ENCODE results near the gene ZBTB7B. TPM values are rescaled to one million over a fixed set of nuclear protein-coding genes. Genes with fewer than 3 reads are reported as not detected.

The ZBTB7B gene
- total and polyA plus RNA-seq, 9 of the 15 experiments (the other 6 are each of a cell fraction or from before 2014, with no cell fraction given): 0.04 to 46.5 (median 15.2) TPM

DNA sequence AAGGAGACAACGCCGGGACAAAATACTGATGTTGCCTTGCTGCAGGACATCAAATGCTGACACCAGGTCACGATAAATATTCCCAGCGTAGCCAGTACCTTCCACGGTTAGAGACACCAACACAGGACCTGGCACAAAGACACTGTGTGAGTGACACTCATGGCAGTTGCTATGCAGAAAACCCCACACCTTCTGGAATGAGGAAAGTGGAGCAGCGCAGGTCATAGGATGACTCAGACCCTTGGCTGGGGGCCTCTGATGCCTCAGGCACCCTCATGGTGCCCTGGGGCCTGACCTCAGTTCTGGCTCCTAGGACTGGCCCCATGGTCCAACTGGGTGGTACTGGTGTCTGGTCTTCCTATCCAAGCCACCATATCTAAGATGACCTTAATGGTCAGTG is 24.0 kb downstream of the ZBTB7B start (continued):
- TF ChIP-seq, protein P1, sequence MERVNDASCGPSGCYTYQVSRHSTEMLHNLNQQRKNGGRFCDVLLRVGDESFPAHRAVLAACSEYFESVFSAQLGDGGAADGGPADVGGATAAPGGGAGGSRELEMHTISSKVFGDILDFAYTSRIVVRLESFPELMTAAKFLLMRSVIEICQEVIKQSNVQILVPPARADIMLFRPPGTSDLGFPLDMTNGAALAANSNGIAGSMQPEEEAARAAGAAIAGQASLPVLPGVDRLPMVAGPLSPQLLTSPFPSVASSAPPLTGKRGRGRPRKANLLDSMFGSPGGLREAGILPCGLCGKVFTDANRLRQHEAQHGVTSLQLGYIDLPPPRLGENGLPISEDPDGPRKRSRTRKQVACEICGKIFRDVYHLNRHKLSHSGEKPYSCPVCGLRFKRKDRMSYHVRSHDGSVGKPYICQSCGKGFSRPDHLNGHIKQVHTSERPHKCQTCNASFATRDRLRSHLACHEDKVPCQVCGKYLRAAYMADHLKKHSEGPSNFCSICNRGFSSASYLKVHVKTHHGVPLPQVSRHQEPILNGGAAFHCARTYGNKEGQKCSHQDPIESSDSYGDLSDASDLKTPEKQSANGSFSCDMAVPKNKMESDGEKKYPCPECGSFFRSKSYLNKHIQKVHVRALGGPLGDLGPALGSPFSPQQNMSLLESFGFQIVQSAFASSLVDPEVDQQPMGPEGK (CRISPR knock-in tag; IDR thresholded peaks at IDR 0.05; ENCODE audit: borderline replicate concordance): no peak
- no peak for TF ChIP-seq HMG20A (CRISPR knock-in tag; conservative IDR thresholded peaks at IDR 0.05)
- TF ChIP-seq, protein P2, sequence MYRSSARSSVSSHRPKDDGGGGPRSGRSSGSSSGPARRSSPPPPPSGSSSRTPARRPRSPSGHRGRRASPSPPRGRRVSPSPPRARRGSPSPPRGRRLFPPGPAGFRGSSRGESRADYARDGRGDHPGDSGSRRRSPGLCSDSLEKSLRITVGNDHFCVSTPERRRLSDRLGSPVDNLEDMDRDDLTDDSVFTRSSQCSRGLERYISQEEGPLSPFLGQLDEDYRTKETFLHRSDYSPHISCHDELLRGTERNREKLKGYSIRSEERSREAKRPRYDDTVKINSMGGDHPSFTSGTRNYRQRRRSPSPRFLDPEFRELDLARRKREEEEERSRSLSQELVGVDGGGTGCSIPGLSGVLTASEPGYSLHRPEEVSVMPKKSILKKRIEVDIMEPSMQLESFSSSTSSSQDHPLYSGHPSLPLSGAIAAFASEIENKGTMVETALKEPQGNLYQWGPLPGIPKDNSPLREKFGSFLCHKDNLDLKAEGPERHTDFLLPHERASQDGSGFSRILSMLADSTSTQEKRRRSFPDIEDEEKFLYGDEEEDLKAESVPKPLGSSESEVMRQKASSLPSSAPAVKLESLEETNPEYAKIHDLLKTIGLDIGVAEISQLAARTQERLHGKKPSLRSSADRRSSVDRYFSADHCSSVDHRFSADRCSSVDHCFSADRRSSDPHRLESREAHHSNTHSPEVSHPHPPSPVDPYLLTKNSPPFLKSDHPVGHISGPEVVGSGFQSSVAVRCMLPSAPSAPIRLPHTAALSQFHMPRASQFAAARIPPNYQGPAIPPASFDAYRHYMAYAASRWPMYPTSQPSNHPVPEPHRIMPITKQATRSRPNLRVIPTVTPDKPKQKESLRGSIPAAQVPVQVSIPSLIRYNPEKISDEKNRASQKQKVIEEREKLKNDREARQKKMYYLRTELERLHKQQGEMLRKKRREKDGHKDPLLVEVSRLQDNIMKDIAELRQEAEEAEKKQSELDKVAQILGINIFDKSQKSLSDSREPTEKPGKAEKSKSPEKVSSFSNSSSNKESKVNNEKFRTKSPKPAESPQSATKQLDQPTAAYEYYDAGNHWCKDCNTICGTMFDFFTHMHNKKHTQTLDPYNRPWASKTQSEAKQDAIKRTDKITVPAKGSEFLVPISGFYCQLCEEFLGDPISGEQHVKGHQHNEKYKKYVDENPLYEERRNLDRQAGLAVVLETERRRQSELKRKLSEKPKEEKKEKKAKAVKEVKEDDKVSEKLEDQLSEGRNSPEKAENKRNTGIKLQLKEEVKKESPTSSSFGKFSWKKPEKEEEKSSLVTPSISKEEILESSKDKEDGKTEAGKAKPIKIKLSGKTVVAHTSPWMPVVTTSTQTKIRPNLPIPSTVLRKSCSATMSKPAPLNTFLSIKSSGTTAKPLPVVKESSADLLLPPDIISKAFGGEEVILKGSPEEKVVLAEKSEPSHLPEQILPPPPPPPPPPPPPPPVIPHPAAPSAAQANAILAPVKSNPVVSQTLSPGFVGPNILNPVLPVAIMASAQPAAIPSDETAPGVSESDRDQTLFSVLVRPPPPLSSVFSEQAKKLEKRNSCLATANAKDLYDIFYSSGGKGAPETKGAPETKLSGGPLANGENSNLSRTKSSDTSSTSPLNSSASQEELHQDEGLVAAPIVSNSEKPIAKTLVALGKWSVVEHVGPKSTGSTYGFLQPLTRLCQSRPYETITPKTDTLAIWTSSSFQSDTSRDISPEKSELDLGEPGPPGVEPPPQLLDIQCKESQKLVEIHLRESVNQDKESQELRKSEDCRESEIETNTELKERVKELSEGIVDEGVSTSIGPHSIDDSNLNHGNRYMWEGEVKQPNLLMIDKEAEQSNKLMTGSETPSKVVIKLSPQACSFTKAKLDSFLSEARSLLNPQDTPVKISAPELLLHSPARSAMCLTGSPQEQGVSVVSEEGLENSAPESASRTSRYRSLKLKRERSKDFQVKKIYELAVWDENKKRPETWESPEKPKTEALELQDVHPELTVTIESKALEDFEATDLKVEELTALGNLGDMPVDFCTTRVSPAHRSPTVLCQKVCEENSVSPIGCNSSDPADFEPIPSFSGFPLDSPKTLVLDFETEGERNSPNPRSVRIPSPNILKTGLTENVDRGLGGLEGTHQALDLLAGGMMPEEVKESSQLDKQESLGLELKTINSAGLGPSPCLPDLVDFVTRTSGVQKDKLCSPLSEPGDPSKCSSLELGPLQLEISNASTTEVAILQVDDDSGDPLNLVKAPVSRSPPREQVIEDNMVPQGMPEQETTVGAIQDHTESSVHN (IDR thresholded peaks at IDR 0.05; ENCODE audit: borderline replicate concordance in 1 of 2, low read depth in 1 of 2): no peak
- TF ChIP-seq, protein P3, sequence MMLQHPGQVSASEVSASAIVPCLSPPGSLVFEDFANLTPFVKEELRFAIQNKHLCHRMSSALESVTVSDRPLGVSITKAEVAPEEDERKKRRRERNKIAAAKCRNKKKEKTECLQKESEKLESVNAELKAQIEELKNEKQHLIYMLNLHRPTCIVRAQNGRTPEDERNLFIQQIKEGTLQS (IDR thresholded peaks at IDR 0.05): peak; percentile 73
- TF ChIP-seq, protein P3 (CRISPR knock-in tag; conservative IDR thresholded peaks at IDR 0.05): no peak
- no peak for TF ChIP-seq HNRNPK (IDR thresholded peaks at IDR 0.05; ENCODE audit: low read depth, low read length, poor library complexity, severe bottlenecking)
- TF ChIP-seq, protein P4, sequence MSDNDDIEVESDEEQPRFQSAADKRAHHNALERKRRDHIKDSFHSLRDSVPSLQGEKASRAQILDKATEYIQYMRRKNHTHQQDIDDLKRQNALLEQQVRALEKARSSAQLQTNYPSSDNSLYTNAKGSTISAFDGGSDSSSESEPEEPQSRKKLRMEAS (CRISPR knock-in tag; IDR thresholded peaks at IDR 0.05): peak; percentile 35; the same call in 1 of the 2 replicates
- TF ChIP-seq CBX1 (IDR thresholded peaks at IDR 0.05; ENCODE audit: low read depth): no peak
- no peak for TF ChIP-seq PHB (CRISPR knock-in tag; IDR thresholded peaks at IDR 0.05)
- TF ChIP-seq ARID2 (IDR thresholded peaks at IDR 0.05): no peak
- TF ChIP-seq ZNF644 (tag; IDR thresholded peaks at IDR 0.05; ENCODE audit: low read depth): no peak
- no peak for TF ChIP-seq ELF4 (CRISPR knock-in tag; IDR thresholded peaks at IDR 0.05)
- no peak for TF ChIP-seq ERF (CRISPR knock-in tag; IDR thresholded peaks at IDR 0.05)
- no peak for TF ChIP-seq POLR3G (IDR thresholded peaks at IDR 0.05; ENCODE audit: extremely low read depth, insufficient read length, insufficient replicate concordance)
- no peak for TF ChIP-seq ETS2 (tag; IDR thresholded peaks at IDR 0.05; ENCODE audit: borderline replicate concordance, poor library complexity, severe bottlenecking)
- TF ChIP-seq JUN (IDR thresholded peaks at IDR 0.05; ENCODE audit: borderline replicate concordance, low read depth, low read length): 0 out of 2 replicates have a peak, but pooled peaks have one; percentile 16
- no peak for TF ChIP-seq JUN (CRISPR knock-in tag; IDR thresholded peaks at IDR 0.05; ENCODE audit: borderline replicate concordance)

Measured in K562 (cell line).